C4-2B (cell line): Measurements from ENCODE around the gene DSCAM.

Source experiments
- ZFX ChIP-seq: fragments of 450-650 bp; IDR thresholded peaks from 2 replicates; pipeline ENCODE4 v1.6.1; 2017
- TF ChIP-seq, protein P1 (sequence below): fragments of 450-650 bp; conservative IDR thresholded peaks from 2 replicates; pipeline ENCODE4 v1.5.1; 2017; ENCODE audit warnings: mild to moderate bottlenecking

DNA sequence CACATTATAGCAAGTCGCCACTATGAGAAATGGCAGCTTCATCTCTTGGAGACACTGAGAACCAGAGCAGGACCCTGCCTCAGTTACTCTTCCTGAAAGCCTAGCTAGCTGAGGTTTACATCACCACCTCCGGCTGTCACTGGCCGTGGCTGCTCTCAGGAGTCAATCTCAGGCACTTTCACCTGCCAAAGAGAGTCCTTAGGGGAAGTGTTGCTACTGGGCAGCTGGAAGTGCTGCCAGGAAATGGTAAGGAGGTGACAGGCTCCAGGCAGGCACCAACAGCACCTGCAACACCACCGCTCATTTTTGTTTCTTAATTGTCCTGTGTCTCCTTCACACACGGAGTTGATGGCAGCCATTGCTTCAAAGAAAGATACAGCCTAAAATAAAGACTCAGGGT is 92.5 kb downstream of the DSCAM start:
- TF ChIP-seq, protein P1, sequence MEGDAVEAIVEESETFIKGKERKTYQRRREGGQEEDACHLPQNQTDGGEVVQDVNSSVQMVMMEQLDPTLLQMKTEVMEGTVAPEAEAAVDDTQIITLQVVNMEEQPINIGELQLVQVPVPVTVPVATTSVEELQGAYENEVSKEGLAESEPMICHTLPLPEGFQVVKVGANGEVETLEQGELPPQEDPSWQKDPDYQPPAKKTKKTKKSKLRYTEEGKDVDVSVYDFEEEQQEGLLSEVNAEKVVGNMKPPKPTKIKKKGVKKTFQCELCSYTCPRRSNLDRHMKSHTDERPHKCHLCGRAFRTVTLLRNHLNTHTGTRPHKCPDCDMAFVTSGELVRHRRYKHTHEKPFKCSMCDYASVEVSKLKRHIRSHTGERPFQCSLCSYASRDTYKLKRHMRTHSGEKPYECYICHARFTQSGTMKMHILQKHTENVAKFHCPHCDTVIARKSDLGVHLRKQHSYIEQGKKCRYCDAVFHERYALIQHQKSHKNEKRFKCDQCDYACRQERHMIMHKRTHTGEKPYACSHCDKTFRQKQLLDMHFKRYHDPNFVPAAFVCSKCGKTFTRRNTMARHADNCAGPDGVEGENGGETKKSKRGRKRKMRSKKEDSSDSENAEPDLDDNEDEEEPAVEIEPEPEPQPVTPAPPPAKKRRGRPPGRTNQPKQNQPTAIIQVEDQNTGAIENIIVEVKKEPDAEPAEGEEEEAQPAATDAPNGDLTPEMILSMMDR = no peak
- no peak for TF ChIP-seq ZFX
